Measurements from ENCODE around the gene C2orf80. TPM values are rescaled to one million over a fixed set of nuclear protein-coding genes. Genes with fewer than 3 reads are reported as not detected.
"Not testable (repeated sequence)": the region's sequence is repeated elsewhere in the genome, so short reads cannot be mapped to it uniquely, and the experiment has no call there.

C2orf80 gene
- polyA plus RNA-seq, 1 donor, result 0.84 TPM

DNA sequence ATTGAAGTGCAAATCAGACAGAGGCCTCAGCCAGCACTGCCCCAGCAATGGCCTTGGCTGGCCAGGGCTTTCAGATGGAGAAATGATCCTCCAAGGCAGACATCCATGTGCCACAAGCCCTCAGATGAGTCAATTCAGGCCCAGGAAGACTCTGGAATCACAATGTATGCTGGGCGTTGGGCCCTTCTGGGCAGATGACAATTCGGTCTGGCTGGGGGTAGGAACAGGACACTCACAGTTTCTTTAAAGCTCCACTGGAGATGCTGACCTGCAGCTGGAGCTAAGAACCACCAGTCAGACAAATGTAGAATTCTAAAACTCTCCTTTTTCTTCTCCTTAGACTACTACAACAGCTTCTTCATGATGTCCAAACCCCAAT is 53.1 kb downstream of the C2orf80 start:
- H3K27me3 ChIP-seq (ENCODE audit: control insufficient read depth, insufficient read depth, low read length), result no peaks in the 10 kb centered on the region
- H3K4me1 ChIP-seq (ENCODE audit: control insufficient read depth, insufficient read depth, low read length), result peaks cover 28% of the 10 kb centered on the region
- no CpG with 5 or more reads among the region's 2 CpGs for WGBS (ENCODE audit: insufficient coverage, low lambda C conversion rate)
- H3K4me3 ChIP-seq (ENCODE audit: low read length), result no peak overlapping the region
- peak overlapping the region; percentile 29 for H3K27ac ChIP-seq (ENCODE audit: low read length)
- no peaks in the 10 kb centered on the region for H3K36me3 ChIP-seq (ENCODE audit: control insufficient read depth, insufficient read depth, low read length)
- DNase-seq, result no peak
- no peaks in the 10 kb centered on the region for H3K9me3 ChIP-seq (ENCODE audit: control insufficient read depth, low read depth, low read length)

DNA sequence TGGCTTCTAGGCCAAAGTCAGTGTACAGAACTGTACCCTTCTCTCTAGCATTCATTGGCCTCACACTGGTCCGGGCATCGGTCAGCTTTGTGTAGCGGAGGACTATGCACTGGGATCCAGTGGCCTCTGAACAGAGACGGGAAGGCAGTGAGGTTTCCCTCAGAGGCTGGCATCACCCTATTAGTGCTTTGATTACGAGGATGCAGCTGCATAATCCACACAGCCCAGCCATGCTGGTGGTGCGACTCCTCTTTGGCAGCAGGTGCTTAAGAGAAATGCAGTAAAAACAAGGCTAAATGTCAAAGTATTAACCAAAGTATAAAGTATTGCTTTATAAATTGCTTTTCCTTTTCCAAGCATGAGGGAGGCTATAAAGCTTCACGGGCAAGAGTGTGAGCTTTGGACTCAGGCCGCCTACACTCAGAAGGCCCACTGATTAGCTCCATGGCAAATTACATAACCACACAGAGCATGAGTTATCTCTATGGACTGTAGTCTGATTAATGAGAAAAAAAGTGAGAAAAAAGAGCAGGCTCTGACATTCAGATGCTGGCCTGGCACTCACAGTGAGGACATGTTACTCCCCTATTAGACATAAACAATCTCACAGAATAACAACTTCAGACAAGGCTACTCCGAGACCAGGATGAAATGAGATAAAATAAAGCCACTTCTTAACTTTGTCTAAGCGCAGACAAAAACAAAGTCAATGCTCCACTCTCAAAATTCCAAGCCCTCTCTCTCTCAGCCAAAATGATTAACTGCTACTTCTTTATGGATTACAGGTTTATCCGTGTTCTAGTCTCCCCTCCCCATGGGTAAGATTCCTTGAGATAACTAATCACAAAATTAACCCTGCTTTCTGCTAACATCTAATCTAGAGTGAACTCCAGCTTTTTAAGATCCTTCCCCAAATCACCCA is 53.8 kb downstream of the C2orf80 start:
- Histone ChIP-seq H3K27ac (ENCODE audit: low read length) (peak overlapping the region; percentile 71), H3K4me1 (ENCODE audit: control insufficient read depth, insufficient read depth, low read length) (peaks cover 28% of the 10 kb centered on the region), H3K9me3 (ENCODE audit: control insufficient read depth, low read depth, low read length) (no peaks in the 10 kb centered on the region), H3K36me3 (ENCODE audit: control insufficient read depth, insufficient read depth, low read length) (no peaks in the 10 kb centered on the region), H3K4me3 (ENCODE audit: low read length) (no peak overlapping the region), H3K27me3 (ENCODE audit: control insufficient read depth, insufficient read depth, low read length) (no peaks in the 10 kb centered on the region)
- no CpG with 5 or more reads among the region's 11 CpGs for WGBS (ENCODE audit: insufficient coverage, low lambda C conversion rate)
- DNase-seq, result peak; percentile 83 to 93

DNA sequence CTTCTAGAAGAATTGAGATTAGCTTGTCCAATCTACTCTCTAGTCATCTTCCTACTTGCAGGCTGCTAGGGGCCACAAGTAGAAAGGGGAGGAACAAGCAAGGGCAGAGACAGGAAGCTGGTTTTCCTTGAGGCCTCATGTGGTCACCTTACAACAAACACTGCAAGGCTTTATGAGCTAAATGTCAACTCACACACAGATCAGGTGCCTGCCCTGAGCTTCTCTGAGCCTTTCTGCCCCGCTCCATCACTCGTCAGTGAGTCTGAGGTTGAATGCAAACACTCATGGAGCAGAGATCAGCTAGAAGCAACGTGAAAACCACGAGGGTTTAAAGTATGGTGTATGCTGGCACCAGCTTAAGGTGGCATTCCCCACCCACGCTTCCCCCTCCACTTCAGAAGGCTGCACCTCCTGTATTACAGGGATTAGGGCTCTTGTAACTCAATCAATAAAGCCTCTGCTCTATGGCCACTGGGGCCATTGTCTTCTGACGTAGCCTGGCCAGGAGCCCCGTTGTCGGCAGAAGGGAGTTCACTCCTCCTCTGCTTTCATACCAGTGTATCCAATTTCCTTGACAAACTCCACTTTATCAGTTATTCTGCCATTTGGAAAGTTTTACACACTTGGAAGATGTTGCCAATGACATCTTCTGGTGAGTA is 54.8 kb downstream of the C2orf80 start:
- no peak overlapping the region for H3K4me3 ChIP-seq (ENCODE audit: low read length)
- WGBS (ENCODE audit: insufficient coverage, low lambda C conversion rate), result no CpG with 5 or more reads among the region's 8 CpGs
- peaks cover 36% of the 10 kb centered on the region for H3K4me1 ChIP-seq (ENCODE audit: control insufficient read depth, insufficient read depth, low read length)
- no peaks in the 10 kb centered on the region for H3K9me3 ChIP-seq (ENCODE audit: control insufficient read depth, low read depth, low read length)
- no peaks in the 10 kb centered on the region for H3K27me3 ChIP-seq (ENCODE audit: control insufficient read depth, insufficient read depth, low read length)
- H3K36me3 ChIP-seq (ENCODE audit: control insufficient read depth, insufficient read depth, low read length), result no peaks in the 10 kb centered on the region
- peak; percentile 12 to 60 for DNase-seq
- peak overlapping the region; percentile 71 for H3K27ac ChIP-seq (ENCODE audit: low read length)

DNA sequence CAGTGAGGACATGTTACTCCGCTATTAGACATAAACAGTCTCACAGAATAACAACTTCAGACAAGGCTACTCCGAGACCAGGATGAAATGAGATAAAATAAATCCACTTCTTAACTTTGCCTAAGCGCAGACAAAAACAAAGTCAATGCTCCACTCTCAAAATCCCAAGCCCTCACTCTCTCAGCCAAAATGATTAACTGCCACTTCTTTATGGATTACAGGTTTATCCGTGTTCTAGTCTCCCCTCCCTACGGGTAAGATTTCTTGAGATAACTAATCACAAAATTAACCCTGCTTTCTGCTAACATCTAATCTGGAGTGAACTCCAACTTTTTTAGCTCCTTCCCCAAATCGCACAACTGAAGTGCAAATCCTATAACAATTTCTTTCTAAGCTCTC is 59.1 kb downstream of the C2orf80 start:
- no peaks in the 10 kb centered on the region for H3K36me3 ChIP-seq (ENCODE audit: control insufficient read depth, insufficient read depth, low read length)
- no peak overlapping the region for H3K27ac ChIP-seq (ENCODE audit: low read length)
- H3K9me3 ChIP-seq (ENCODE audit: control insufficient read depth, low read depth, low read length), result no peaks in the 10 kb centered on the region
- H3K4me3 ChIP-seq (ENCODE audit: low read length), result no peak overlapping the region
- no peak for DNase-seq
- H3K4me1 ChIP-seq (ENCODE audit: control insufficient read depth, insufficient read depth, low read length), result peaks cover 38% of the 10 kb centered on the region
- WGBS (ENCODE audit: insufficient coverage, low lambda C conversion rate), result no CpG with 5 or more reads among the region's 6 CpGs
- no peaks in the 10 kb centered on the region for H3K27me3 ChIP-seq (ENCODE audit: control insufficient read depth, insufficient read depth, low read length)

DNA sequence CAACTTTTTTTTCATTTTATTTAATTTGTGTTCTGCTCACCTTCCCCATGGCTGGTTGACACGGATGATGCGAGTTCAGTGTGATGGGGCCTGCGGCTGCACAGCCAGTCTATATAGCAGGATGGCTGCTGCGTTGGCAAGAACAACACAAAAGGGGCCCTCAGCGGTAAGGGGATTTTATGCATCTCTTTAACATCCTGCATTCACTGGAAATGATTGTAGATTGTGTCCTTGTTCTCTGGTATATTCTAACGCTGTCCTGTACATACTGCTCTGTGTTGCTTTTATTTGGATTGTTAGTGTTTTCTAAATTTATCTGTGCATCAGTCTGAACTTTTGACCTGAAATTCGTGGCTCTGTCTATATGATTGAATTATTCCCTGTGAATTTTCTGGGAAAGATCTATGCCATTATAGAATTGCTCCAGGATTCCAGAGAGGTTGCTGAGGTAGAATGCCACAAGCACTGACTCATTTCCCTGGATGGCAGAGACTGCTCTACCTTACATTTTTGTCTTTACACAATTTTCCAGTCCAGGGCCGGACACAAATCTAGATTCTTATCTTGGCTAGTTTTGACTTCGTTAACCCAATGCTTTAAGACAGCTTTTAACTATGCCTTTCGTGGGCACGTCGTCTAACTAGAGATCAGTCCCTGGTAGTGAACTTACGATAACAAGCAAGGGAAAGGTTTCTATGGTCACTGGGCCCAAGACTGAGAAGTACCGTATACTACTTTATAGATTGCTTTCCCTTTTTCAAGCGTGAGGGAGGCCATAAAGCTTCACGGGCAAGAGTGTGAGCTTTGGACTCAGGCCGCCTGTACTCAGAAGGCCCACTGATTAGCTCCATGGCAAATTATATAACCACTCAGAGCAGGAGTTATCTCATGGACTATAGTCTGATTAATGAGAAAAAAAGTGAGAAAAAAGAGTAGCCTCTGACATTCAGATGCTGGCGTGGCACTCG is 59.8 kb downstream of the C2orf80 start, which contains the start of gene CRYGC:
Gene CRYGC, minus strand, starts transcription at position 85 of the 968 bp plus-strand sequence. Its CDS starts 36 bp downstream, at position 49.
- WGBS (ENCODE audit: insufficient coverage, low lambda C conversion rate), result 24% methylated on average over 3 of the region's 19 CpGs
- DNase-seq, result peak; percentile 89 to 95
- no peaks in the 10 kb centered on the region for H3K36me3 ChIP-seq (ENCODE audit: control insufficient read depth, insufficient read depth, low read length)
- no peaks in the 10 kb centered on the region for H3K27me3 ChIP-seq (ENCODE audit: control insufficient read depth, insufficient read depth, low read length)
- peaks cover 37% of the 10 kb centered on the region for H3K4me1 ChIP-seq (ENCODE audit: control insufficient read depth, insufficient read depth, low read length)
- peak within 1 kb of the TSS; percentile 50 for H3K27ac ChIP-seq (ENCODE audit: low read length)
- no peak within 1 kb of the TSS for H3K4me3 ChIP-seq (ENCODE audit: low read length)
- H3K9me3 ChIP-seq (ENCODE audit: control insufficient read depth, low read depth, low read length), result no peaks in the 10 kb centered on the region

DNA sequence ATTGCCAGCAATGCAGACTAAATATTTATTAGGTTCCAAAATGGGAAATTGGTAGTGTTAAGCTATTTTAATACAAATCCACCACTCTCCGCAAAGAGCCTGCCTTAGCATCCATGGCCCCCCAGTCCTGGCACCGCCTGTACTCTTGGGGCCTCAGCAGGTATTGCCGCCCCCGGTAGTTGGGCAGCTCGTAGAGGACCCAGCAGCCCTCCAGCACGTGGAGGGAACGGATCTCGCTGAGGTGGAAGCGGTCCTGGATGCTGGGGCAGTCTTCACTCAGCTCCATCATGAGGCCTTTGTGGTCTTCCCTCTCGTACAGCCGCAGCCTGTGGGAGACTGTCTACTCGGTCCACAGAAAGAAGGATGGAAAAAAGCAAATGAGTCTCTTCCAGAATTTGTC is 61.7 kb downstream of the C2orf80 start:
- H3K4me3 ChIP-seq (ENCODE audit: low read length), result no peak overlapping the region
- 100% methylated on average over 2 of the region's 12 CpGs for WGBS (ENCODE audit: insufficient coverage, low lambda C conversion rate)

DNA sequence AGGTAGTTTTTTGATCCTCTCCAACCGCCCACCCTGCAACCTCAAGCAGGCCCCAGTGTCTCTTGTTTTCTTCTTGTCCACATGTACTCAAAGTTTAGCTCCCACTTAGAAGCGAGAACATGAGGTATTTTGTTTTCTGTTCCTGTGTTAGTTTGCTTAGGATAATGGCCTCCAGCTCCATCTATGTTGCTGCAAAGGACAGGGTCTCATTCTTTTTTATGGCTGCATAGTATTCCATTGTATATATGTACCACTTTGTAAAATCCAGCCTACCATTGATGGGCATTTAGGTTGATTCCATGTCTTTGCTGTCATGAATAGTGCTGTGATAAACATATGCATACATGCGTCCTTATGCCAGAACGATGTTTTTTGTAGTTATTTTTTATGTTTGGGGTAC is 62.7 kb downstream of the C2orf80 start:
- 100% methylated on average over 3 of the region's 4 CpGs for WGBS (ENCODE audit: insufficient coverage, low lambda C conversion rate)
- DNase-seq, result no peak
- H3K36me3 ChIP-seq (ENCODE audit: control insufficient read depth, insufficient read depth, low read length), result no peaks in the 10 kb centered on the region

More for the DNA sequence above, 61.7 kb downstream of the C2orf80 start:
- H3K4me1 ChIP-seq (ENCODE audit: control insufficient read depth, insufficient read depth, low read length), result peaks cover 33% of the 10 kb centered on the region
- DNase-seq, result no peak
- H3K27me3 ChIP-seq (ENCODE audit: control insufficient read depth, insufficient read depth, low read length), result no peaks in the 10 kb centered on the region
- no peak overlapping the region for H3K27ac ChIP-seq (ENCODE audit: low read length)
- H3K36me3 ChIP-seq (ENCODE audit: control insufficient read depth, insufficient read depth, low read length), result no peaks in the 10 kb centered on the region
- H3K9me3 ChIP-seq (ENCODE audit: control insufficient read depth, low read depth, low read length), result no peaks in the 10 kb centered on the region

DNA sequence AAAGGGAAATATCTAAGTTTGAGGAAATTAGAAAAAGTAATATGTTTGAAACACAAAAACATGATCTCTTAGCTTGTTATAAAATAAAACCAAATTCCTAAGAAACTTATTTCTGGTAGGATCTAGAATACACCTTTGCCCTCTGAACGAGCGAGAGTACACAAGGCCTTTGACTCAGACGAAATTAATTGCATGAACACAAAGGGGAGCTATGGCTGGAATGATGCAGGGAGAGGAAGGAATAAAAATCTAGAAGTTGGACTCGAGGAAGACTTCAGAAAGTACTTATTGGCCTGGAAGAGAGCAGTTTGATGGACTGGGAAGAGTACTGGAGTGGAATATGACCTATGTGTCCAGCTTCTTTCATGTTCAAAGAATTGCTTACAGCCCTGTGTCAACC is 64.6 kb downstream of the C2orf80 start:
- no peak overlapping the region for H3K4me3 ChIP-seq (ENCODE audit: low read length)
- H3K27ac ChIP-seq (ENCODE audit: low read length), result no peak overlapping the region
- 17% methylated on average over 1 of the region's 4 CpGs for WGBS (ENCODE audit: insufficient coverage, low lambda C conversion rate)
- H3K36me3 ChIP-seq (ENCODE audit: control insufficient read depth, insufficient read depth, low read length), result no peaks in the 10 kb centered on the region
- DNase-seq, result peak; percentile 18 to 64
- H3K9me3 ChIP-seq (ENCODE audit: control insufficient read depth, low read depth, low read length), result no peaks in the 10 kb centered on the region
- H3K27me3 ChIP-seq (ENCODE audit: control insufficient read depth, insufficient read depth, low read length), result no peaks in the 10 kb centered on the region
- H3K4me1 ChIP-seq (ENCODE audit: control insufficient read depth, insufficient read depth, low read length), result peaks cover 27% of the 10 kb centered on the region

More for the DNA sequence above, 62.7 kb downstream of the C2orf80 start:
- Histone ChIP-seq H3K9me3 (ENCODE audit: control insufficient read depth, low read depth, low read length) (no peaks in the 10 kb centered on the region), H3K4me3 (ENCODE audit: low read length) (no peak overlapping the region), H3K27ac (ENCODE audit: low read length) (no peak overlapping the region), H3K27me3 (ENCODE audit: control insufficient read depth, insufficient read depth, low read length) (no peaks in the 10 kb centered on the region), H3K4me1 (ENCODE audit: control insufficient read depth, insufficient read depth, low read length) (peaks cover 33% of the 10 kb centered on the region)

DNA sequence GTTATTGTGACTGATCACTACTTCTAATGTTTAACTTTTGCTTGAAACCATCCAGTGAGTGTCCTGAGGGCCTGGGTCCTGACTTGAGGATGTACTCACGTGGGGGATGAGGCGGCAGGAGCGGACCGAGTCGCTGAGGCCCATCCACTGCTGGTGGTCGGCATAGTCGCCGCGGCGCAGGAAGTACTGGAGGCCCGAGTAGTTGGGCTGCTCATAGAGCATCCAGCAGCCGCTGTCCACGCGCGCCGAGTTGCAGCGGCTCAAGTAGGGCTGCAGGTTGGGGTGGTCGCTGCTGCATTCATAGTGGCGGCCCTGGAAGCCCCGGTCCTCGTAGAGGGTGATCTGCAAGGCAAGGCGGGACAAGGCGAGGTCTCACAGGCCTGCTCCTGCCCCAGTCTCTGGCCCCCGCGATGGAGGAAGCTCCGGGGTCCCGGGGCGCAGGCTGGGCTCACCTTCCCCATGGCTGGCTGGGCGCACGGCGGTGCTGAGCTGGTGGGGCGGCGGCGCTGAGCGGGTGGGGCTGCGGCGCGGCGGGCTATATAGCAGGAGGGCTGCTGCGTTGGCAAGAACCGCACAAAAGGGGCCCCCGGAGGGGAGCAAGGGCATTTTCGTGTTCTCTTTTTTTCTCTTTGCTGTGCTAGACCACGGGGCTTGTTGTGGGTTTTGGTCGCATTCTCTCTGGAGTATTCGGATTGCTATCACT is 65.7 kb downstream of the C2orf80 start, which contains the start of gene CRYGD:
Gene CRYGD, minus strand, starts transcription at position 512 of the 703 bp plus-strand sequence. Its CDS starts 51 bp downstream, at position 461.
- not testable (repeated sequence) for H3K27ac ChIP-seq (ENCODE audit: low read length); H3K36me3 ChIP-seq (ENCODE audit: control insufficient read depth, insufficient read depth, low read length); H3K9me3 ChIP-seq (ENCODE audit: control insufficient read depth, low read depth, low read length); H3K27me3 ChIP-seq (ENCODE audit: control insufficient read depth, insufficient read depth, low read length)
- peaks cover 16% of the 10 kb centered on the region for H3K4me1 ChIP-seq (ENCODE audit: control insufficient read depth, insufficient read depth, low read length)
- DNase-seq, result peak in 1 of 2 donors; percentile 26
- H3K4me3 ChIP-seq (ENCODE audit: low read length), result peak within 1 kb of the TSS; percentile 25
- no CpG with 5 or more reads among the region's 46 CpGs for WGBS (ENCODE audit: insufficient coverage, low lambda C conversion rate)
